ENCODE data around the gene TRMT10B. TPM values are rescaled to one million over a fixed set of nuclear protein-coding genes. Genes with fewer than 3 reads are reported as not detected.

The TRMT10B gene
- total RNA-seq, 1 experiment from 2014 or later = 6.1 TPM

DNA sequence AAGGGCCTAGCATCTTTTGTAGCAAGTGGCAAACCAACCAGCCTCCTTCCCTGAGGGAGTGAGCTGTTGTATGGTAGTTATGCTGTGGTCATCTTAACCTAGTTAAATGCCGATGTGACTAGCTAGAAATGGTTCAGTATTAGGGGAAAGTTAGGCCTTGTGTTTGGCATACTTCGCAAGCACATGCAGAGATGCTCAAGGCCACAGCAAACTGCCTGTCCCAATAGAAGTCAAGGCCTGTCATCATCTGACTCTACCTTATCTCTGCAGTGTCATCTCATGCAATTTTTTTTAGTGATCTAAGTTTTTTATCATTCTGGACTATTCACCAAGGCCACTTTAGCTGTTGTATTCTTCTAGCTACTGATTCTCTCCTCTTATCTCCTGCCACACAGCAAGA is 36.5 kb downstream of the TRMT10B start:
- ChIA-PET POLR2A (no interaction called here), CTCF (no interaction called here)
- Mint-ChIP-seq H3K4me3 (no peak overlapping the region), H3K27ac (no peak overlapping the region), H3K36me3 (no peaks in the 10 kb centered on the region), H3K9me3 (no peaks in the 10 kb centered on the region), H3K4me1 (0 out of 2 replicates have a peak, but pooled peaks cover 4% of the 10 kb centered on the region), H3K27me3 (ENCODE audit: low read depth) (peaks cover 20% of the 10 kb centered on the region)
- ATAC-seq (no peak), DNase-seq (ENCODE audit: low spot score) (no peak)
- TF ChIP-seq EMX1 (CRISPR knock-in tag; IDR thresholded peaks at IDR 0.05) (no peak), ZNF232 (CRISPR knock-in tag; IDR thresholded peaks at IDR 0.05) (no peak), KAT7 (CRISPR knock-in tag; IDR thresholded peaks at IDR 0.05; ENCODE audit: borderline replicate concordance) (no peak), ZBTB43 (CRISPR knock-in tag; IDR thresholded peaks at IDR 0.05) (no peak), RORB (CRISPR knock-in tag; IDR thresholded peaks at IDR 0.05) (no peak), PRRX2 (CRISPR knock-in tag; IDR thresholded peaks at IDR 0.05) (no peak), NFATC4 (CRISPR knock-in tag; IDR thresholded peaks at IDR 0.05) (no peak), ZNF423 (CRISPR knock-in tag; IDR thresholded peaks at IDR 0.05) (no peak), NR1H2 (CRISPR knock-in tag; IDR thresholded peaks at IDR 0.05) (no peak), AR (CRISPR knock-in tag; IDR thresholded peaks at IDR 0.05) (no peak), NFE2L1 (CRISPR knock-in tag; IDR thresholded peaks at IDR 0.05) (no peak), ZNF219 (CRISPR knock-in tag; IDR thresholded peaks at IDR 0.05; ENCODE audit: borderline replicate concordance) (no peak)
- TF ChIP-seq, protein P1, sequence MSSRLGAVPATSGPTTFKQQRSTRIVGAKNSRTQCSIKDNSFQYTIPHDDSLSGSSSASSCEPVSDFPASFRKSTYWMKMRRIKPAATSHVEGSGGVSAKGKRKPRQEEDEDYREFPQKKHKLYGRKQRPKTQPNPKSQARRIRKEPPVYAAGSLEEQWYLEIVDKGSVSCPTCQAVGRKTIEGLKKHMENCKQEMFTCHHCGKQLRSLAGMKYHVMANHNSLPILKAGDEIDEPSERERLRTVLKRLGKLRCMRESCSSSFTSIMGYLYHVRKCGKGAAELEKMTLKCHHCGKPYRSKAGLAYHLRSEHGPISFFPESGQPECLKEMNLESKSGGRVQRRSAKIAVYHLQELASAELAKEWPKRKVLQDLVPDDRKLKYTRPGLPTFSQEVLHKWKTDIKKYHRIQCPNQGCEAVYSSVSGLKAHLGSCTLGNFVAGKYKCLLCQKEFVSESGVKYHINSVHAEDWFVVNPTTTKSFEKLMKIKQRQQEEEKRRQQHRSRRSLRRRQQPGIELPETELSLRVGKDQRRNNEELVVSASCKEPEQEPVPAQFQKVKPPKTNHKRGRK (CRISPR knock-in tag; IDR thresholded peaks at IDR 0.05; ENCODE audit: borderline replicate concordance) = no peak
- TF ChIP-seq, protein P2, sequence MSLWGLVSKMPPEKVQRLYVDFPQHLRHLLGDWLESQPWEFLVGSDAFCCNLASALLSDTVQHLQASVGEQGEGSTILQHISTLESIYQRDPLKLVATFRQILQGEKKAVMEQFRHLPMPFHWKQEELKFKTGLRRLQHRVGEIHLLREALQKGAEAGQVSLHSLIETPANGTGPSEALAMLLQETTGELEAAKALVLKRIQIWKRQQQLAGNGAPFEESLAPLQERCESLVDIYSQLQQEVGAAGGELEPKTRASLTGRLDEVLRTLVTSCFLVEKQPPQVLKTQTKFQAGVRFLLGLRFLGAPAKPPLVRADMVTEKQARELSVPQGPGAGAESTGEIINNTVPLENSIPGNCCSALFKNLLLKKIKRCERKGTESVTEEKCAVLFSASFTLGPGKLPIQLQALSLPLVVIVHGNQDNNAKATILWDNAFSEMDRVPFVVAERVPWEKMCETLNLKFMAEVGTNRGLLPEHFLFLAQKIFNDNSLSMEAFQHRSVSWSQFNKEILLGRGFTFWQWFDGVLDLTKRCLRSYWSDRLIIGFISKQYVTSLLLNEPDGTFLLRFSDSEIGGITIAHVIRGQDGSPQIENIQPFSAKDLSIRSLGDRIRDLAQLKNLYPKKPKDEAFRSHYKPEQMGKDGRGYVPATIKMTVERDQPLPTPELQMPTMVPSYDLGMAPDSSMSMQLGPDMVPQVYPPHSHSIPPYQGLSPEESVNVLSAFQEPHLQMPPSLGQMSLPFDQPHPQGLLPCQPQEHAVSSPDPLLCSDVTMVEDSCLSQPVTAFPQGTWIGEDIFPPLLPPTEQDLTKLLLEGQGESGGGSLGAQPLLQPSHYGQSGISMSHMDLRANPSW (CRISPR knock-in tag; conservative IDR thresholded peaks at IDR 0.05; ENCODE audit: low read depth) = no peak
- TF ChIP-seq, protein P3, sequence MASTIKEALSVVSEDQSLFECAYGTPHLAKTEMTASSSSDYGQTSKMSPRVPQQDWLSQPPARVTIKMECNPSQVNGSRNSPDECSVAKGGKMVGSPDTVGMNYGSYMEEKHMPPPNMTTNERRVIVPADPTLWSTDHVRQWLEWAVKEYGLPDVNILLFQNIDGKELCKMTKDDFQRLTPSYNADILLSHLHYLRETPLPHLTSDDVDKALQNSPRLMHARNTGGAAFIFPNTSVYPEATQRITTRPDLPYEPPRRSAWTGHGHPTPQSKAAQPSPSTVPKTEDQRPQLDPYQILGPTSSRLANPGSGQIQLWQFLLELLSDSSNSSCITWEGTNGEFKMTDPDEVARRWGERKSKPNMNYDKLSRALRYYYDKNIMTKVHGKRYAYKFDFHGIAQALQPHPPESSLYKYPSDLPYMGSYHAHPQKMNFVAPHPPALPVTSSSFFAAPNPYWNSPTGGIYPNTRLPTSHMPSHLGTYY (CRISPR knock-in tag; IDR thresholded peaks at IDR 0.05) = no peak
- TF ChIP-seq, protein P4, sequence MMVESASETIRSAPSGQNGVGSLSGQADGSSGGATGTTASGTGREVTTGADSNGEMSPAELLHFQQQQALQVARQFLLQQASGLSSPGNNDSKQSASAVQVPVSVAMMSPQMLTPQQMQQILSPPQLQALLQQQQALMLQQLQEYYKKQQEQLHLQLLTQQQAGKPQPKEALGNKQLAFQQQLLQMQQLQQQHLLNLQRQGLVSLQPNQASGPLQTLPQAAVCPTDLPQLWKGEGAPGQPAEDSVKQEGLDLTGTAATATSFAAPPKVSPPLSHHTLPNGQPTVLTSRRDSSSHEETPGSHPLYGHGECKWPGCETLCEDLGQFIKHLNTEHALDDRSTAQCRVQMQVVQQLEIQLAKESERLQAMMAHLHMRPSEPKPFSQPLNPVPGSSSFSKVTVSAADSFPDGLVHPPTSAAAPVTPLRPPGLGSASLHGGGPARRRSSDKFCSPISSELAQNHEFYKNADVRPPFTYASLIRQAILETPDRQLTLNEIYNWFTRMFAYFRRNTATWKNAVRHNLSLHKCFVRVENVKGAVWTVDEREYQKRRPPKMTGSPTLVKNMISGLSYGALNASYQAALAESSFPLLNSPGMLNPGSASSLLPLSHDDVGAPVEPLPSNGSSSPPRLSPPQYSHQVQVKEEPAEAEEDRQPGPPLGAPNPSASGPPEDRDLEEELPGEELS (CRISPR knock-in tag; IDR thresholded peaks at IDR 0.05) = no peak

Measured in WTC11 (cell line).